ENCODE measurements around the gene GLB1L.
"Not testable (repeated sequence)": the region's sequence is repeated elsewhere in the genome, so short reads cannot be mapped to it uniquely, and the experiment has no call there.

GLB1L gene

DNA sequence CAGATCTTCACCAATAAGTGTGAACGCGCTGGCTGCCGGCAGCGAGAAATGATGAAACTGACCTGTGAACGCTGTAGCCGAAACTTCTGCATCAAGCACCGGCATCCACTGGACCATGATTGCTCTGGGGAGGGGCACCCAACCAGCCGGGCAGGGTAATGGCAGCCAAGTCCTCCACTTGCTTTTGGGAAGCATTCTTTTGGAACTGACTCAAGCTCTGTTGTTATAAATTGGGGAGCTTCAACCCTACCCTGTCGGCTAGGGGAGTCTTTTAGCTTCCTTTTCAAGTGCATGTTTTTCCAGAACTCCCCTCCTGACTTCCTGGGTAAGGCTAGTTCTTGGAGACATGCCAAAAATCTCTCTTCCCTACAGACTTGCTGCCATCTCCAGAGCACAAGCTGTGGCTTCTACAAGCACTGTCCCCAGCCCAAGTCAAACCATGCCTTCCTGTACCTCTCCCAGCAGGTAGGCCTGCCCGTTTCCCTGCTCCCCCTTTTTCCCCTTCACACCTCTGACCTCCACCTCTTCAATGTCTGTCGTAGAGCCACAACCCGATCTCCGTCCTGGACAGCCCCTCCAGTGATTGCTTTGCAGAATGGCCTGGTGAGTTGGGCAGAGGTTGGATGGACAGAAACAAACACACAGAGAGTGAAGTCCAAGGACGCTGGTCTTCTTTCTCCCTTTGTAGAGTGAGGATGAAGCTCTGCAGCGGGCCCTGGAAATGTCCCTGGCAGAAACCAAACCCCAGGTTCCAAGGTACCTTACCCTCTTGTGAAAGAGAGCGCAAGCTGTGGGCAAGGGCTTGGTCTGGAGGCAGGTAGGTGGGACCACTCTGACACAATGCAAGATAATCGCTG is 37.1 kb downstream of the GLB1L start:
- peaks cover 4% of the 10 kb centered on the region for H3K36me3 ChIP-seq (ENCODE audit: control insufficient read depth, insufficient read depth, low read length)
- H3K4me3 ChIP-seq (ENCODE audit: insufficient read depth, low read depth, low read length): peak overlapping the region; percentile 67
- no peak overlapping the region for H3K27ac ChIP-seq (ENCODE audit: insufficient read depth, low read depth, low read length, poor library complexity, severe bottlenecking)

DNA sequence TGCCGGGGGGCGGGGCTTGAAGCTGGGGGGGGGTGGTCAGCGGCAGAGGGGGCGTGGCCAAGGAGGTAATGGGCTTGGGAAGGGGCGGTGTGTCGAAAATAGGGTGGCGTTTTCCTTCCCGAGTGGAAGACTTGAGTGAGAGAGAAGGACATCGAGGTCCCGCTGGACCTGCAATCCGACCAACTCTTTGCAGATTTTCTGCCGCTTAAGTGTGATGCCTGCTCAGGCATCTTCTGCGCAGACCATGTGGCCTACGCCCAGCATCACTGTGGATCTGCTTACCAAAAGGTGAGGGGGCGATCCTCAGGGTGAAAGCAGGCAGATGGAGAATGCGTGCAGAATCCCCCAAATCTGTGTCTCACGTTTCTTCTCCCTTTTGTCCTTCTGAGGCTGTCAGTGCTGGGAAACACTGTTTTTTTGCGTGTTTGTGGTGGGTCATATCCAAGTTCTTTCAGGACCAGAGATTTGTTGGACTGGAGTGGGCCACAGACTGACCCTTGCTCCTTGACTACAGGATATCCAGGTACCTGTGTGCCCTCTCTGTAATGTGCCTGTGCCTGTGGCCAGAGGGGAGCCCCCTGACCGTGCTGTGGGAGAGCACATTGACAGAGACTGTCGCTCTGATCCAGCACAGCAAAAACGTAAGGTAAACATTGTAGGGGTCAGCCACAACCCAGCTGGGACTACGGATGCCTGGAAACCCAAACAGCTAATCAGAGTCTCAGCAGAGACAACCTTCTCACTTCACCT is 37.9 kb downstream of the GLB1L start:
- 30% methylated on average over 22 of the region's 22 CpGs for WGBS, 2 experiments
- H3K4me1 ChIP-seq (ENCODE audit: control insufficient read depth, insufficient read depth, low read length): no peaks in the 10 kb centered on the region
- H3K9me3 ChIP-seq (ENCODE audit: control insufficient read depth, low read length): no peaks in the 10 kb centered on the region
- H3K27ac ChIP-seq (ENCODE audit: insufficient read depth, low read depth, low read length, poor library complexity, severe bottlenecking): no peak overlapping the region
- no peaks in the 10 kb centered on the region for H3K27me3 ChIP-seq (ENCODE audit: control insufficient read depth, insufficient read depth, low read length, poor library complexity, severe bottlenecking)
- peaks cover 4% of the 10 kb centered on the region for H3K36me3 ChIP-seq (ENCODE audit: control insufficient read depth, insufficient read depth, low read length)
- peak overlapping the region; percentile 67 for H3K4me3 ChIP-seq (ENCODE audit: insufficient read depth, low read depth, low read length)

More for the DNA sequence above, 37.1 kb downstream of the GLB1L start:
- no peaks in the 10 kb centered on the region for H3K9me3 ChIP-seq (ENCODE audit: control insufficient read depth, low read length)
- WGBS, 2 experiments: 93 to 94% methylated on average over 17 of the region's 17 CpGs
- H3K4me1 ChIP-seq (ENCODE audit: control insufficient read depth, insufficient read depth, low read length): no peaks in the 10 kb centered on the region
- H3K27me3 ChIP-seq (ENCODE audit: control insufficient read depth, insufficient read depth, low read length, poor library complexity, severe bottlenecking): no peaks in the 10 kb centered on the region

DNA sequence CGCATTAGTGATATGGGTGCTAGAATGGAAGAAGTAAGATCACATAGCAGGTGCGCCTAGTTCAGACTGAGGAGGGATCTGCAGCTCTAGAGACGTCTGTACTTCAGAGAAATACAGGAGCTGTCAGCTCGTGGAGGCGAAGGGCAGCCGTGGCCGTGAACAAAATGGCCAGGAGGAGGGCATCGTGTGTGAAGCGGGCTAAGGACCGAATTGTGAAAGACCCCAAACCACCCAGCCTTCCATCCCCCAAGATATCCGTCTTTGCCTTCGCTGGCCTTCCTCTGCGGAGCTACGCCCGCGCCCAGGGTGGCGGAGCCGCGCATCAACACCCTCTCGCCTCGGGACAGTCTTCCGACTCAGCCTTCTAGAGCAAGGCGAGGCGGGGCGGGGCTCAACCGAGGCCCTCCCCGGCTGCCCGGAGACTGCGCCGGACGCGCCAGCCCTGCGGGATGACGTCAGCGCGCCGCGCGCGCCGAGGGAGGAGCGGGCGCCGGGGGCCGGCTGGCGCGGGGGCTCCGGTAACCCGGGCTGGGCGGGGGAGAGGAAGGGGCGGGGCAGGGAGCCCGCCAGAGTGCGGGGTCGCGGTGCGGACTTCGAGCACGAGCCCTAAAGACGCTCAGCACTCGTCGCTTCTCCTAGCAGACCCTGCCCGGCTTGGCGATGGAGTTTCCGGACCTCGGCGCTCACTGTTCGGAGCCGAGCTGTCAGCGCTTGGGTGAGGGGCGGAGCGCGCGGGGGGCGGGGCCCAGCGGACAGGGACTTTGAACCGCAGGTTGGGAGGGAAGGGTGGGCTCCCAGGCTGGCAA is 38.7 kb downstream of the GLB1L start, which contains the start of gene ZFAND2B:
Gene ZFAND2B, plus strand, starts transcription at position 455 of the 806 bp plus-strand sequence. Its CDS starts 206 bp downstream, at position 661.
- H3K36me3 ChIP-seq (ENCODE audit: control insufficient read depth, insufficient read depth, low read length): peaks cover 4% of the 10 kb centered on the region
- WGBS, 2 experiments: 1% methylated on average over 76 of the region's 76 CpGs
- H3K27ac ChIP-seq (ENCODE audit: insufficient read depth, low read depth, low read length, poor library complexity, severe bottlenecking): peak within 1 kb of the TSS; percentile 87
- H3K4me3 ChIP-seq (ENCODE audit: insufficient read depth, low read depth, low read length): peak within 1 kb of the TSS; percentile 67
- no peaks in the 10 kb centered on the region for H3K9me3 ChIP-seq (ENCODE audit: control insufficient read depth, low read length)
- no peaks in the 10 kb centered on the region for H3K4me1 ChIP-seq (ENCODE audit: control insufficient read depth, insufficient read depth, low read length)
- no peaks in the 10 kb centered on the region for H3K27me3 ChIP-seq (ENCODE audit: control insufficient read depth, insufficient read depth, low read length, poor library complexity, severe bottlenecking)

DNA sequence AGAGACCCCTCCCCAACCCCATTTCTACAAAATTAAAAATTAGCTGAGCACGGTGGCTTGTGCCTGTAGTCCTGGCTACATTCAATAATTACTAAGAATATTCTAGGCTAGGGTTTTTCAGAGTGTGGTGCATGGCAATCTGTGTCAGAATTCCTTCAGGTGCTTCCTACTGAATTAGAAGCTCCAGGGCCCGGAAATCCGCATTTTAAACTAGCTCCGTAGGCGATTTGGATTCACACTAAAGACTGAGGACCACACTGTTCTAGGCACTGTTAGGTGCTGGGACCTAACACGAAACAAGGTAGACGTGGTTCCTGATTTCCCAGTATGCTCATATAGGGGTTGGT is 39.3 kb downstream of the GLB1L start:
- Histone ChIP-seq H3K4me1 (ENCODE audit: control insufficient read depth, insufficient read depth, low read length) (no peaks in the 10 kb centered on the region), H3K27ac (ENCODE audit: insufficient read depth, low read depth, low read length, poor library complexity, severe bottlenecking) (peak overlapping the region; percentile 87), H3K27me3 (ENCODE audit: control insufficient read depth, insufficient read depth, low read length, poor library complexity, severe bottlenecking) (no peaks in the 10 kb centered on the region), H3K4me3 (ENCODE audit: insufficient read depth, low read depth, low read length) (peak overlapping the region; percentile 67), H3K36me3 (ENCODE audit: control insufficient read depth, insufficient read depth, low read length) (peaks cover 4% of the 10 kb centered on the region), H3K9me3 (ENCODE audit: control insufficient read depth, low read length) (no peaks in the 10 kb centered on the region)
- WGBS, 2 experiments: 37 to 38% methylated on average over 6 to 7 of the region's 7 CpGs

DNA sequence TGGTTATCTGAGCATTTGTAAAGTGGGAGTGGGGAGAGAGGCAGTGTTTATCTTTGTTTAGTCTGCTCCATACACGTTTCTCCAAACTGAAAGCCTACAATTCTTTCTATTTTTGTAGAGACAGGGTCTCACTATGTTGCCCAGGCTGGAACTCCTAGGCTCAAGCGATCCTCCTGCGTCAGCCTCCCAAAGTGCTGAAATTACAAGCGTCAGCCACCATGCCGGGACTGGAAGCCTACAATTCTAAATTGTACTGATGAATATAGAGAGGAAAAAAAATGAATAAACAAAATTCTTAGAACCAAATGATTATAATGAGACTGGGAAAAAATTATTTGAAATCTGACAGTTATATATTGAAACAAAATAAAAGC is 40.1 kb downstream of the GLB1L start:
- H3K4me1 ChIP-seq (ENCODE audit: control insufficient read depth, insufficient read depth, low read length): no peaks in the 10 kb centered on the region
- no peaks in the 10 kb centered on the region for H3K9me3 ChIP-seq (ENCODE audit: control insufficient read depth, low read length)
- no peak overlapping the region for H3K4me3 ChIP-seq (ENCODE audit: insufficient read depth, low read depth, low read length)
- H3K36me3 ChIP-seq (ENCODE audit: control insufficient read depth, insufficient read depth, low read length): peaks cover 4% of the 10 kb centered on the region
- no peaks in the 10 kb centered on the region for H3K27me3 ChIP-seq (ENCODE audit: control insufficient read depth, insufficient read depth, low read length, poor library complexity, severe bottlenecking)
- no peak overlapping the region for H3K27ac ChIP-seq (ENCODE audit: insufficient read depth, low read depth, low read length, poor library complexity, severe bottlenecking)
- 80 to 93% methylated on average over 5 of the region's 5 CpGs for WGBS, 2 experiments

DNA sequence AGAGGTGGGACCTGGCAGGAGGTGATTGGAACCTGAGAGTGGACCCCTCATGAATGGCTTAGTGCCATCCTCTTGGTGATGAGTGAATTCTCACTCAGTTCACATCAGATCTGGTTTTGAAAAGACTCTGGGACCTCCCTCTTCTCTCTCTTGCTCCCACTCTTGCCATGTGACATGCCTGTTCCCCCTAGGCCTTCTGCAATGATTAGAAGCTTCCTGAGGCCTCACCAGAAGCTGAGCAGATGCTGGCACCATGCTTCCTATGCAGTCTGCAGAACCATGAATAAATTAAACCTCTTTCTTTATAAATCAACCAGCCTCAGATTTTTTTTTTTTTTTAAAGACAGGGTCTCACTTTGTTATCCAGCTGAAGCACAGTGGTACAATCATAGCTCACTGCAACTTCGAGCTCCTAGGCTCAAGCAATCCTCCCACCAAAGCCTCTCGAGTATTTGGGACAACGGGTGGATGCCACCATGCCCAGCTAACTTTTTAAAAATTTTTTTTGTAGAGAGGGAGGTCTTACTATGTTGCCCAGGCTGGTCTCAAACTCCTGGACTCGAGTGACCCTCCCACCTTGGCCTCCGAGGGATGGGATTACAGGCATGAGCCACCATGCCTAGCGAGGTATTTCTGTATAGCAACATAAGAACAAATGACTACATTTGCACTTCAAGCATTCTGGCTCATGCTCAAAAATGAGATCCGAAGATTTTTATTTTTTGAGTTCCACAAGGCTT is 40.6 kb downstream of the GLB1L start:
- no peaks in the 10 kb centered on the region for H3K27me3 ChIP-seq (ENCODE audit: control insufficient read depth, insufficient read depth, low read length, poor library complexity, severe bottlenecking)
- H3K4me3 ChIP-seq (ENCODE audit: insufficient read depth, low read depth, low read length): no peak overlapping the region
- WGBS, 2 experiments: 92 to 93% methylated on average over 7 of the region's 7 CpGs
- H3K36me3 ChIP-seq (ENCODE audit: control insufficient read depth, insufficient read depth, low read length): peaks cover 4% of the 10 kb centered on the region
- H3K27ac ChIP-seq (ENCODE audit: insufficient read depth, low read depth, low read length, poor library complexity, severe bottlenecking): no peak overlapping the region
- H3K9me3 ChIP-seq (ENCODE audit: control insufficient read depth, low read length): no peaks in the 10 kb centered on the region
- no peaks in the 10 kb centered on the region for H3K4me1 ChIP-seq (ENCODE audit: control insufficient read depth, insufficient read depth, low read length)

DNA sequence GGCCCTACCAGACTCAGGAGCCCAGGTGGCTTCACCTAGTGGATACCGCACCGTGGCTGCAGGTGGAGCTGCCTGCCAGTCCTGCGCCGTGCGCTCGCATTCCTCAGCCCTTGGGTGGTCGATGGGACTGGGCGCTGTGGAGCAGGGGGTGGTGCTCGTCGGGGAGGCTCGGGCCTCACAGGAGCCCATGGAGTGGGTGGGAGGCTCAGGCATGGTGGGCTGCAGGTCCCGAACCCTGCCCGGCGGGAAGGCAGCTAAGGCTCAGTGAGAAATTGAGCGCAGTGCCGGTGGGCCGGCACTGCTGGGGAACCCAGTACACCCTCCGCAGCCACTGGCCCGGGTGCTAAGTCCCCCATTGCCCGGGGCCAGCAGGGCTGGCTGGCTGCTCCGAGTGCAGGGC is 43.9 kb downstream of the GLB1L start:
- H3K27me3 ChIP-seq (ENCODE audit: control insufficient read depth, insufficient read depth, low read length, poor library complexity, severe bottlenecking); H3K4me1 ChIP-seq (ENCODE audit: control insufficient read depth, insufficient read depth, low read length); H3K9me3 ChIP-seq (ENCODE audit: control insufficient read depth, low read length); H3K36me3 ChIP-seq (ENCODE audit: control insufficient read depth, insufficient read depth, low read length); H3K27ac ChIP-seq (ENCODE audit: insufficient read depth, low read depth, low read length, poor library complexity, severe bottlenecking); H3K4me3 ChIP-seq (ENCODE audit: insufficient read depth, low read depth, low read length): not testable (repeated sequence)
- 91% methylated on average over 20 to 21 of the region's 21 CpGs for WGBS, 2 experiments

DNA sequence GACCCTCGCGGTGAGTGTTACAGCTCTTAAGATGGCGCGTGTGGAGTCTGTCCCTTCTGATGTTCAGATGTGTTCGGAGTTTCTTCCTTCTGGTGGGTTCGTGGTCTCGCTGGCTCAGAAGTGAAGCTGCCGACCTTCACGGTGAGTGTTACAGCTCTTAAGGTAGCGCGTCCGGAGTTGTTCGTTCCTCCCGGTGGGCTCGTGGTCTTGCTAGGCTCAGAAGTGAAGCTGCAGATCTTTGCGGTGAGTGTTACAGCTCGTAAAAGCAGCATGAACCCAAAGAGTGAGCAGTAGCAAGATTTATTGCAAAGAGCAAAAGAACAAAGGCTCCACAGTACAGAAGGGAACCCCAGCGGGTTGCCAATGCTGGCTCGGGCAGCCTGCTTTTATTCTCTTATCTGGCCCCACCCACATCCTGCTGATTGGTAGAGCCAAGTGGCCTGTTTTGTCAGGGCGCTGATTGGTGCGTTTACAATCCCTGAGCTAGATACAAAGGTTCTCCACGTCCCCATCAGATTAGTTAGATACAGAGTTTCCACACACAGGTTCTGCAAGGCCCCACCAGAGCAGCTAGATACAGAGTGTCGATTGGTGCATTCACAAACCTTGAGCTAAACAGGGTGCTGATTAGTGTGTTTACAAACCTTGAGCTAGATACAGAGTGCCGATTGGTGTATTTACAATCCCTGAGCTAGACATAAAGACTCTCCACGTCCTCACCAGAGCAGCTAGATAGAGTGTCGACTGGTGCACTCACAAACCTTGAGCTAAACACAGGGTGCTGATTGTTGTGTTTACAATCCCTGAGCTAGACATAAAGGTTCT is 44.5 kb downstream of the GLB1L start:
- not testable (repeated sequence) for H3K4me3 ChIP-seq (ENCODE audit: insufficient read depth, low read depth, low read length); H3K4me1 ChIP-seq (ENCODE audit: control insufficient read depth, insufficient read depth, low read length); H3K36me3 ChIP-seq (ENCODE audit: control insufficient read depth, insufficient read depth, low read length); H3K27ac ChIP-seq (ENCODE audit: insufficient read depth, low read depth, low read length, poor library complexity, severe bottlenecking); H3K9me3 ChIP-seq (ENCODE audit: control insufficient read depth, low read length); H3K27me3 ChIP-seq (ENCODE audit: control insufficient read depth, insufficient read depth, low read length, poor library complexity, severe bottlenecking)
- WGBS, 2 experiments: 90% methylated on average over 24 to 26 of the region's 26 CpGs
